HEK293 (cell line): Measurements from ENCODE around the gene KIRREL3.

ENCODE experiments used
- CTCF ChIA-PET: fragments of 350-600 bp; formaldehyde crosslinking; extraction: SDS; loops from one replicate; lab custom pipeline; 2021; ENCODE audit warnings: antibody characterized with exemption; lab: Yijun Ruan, JAX
- POLR2A ChIA-PET: fragments of 300-600 bp; formaldehyde crosslinking; extraction: SDS; loops from one replicate; lab custom pipeline; 2020; ENCODE audit warnings: antibody characterized with exemption, inconsistent platforms; lab: Yijun Ruan, JAX
- H3K27ac ChIP-seq: fragments of 200-500 bp; sonication (Bioruptor generic); 2 replicates; pipeline ENCODE4 v1.5.1; 2014; ENCODE audit warnings: low read depth, low read length, control low read depth, inconsistent platforms; ENCODE audit errors: extremely low read depth
- H3K36me3 ChIP-seq, 2 experiments: fragments of 200-500 bp in 1 of 2; sonication (Bioruptor generic) in 1 of 2; 1 replicate in 1 of 2; 2 replicates in 1 of 2; pipeline ENCODE4 v1.5.1; 2014 to 2017; ENCODE audit warnings: inconsistent platforms in 2 of 2, low read length in 2 of 2; ENCODE audit not compliant: control insufficient read depth in 2 of 2, insufficient read depth in 1 of 2
- H3K4me1 ChIP-seq: fragments of 200-500 bp; sonication (Bioruptor generic); 2 replicates; pipeline ENCODE4 v1.5.1; 2014; ENCODE audit warnings: mild to moderate bottlenecking, low read length, inconsistent platforms; ENCODE audit not compliant: control insufficient read depth, insufficient read depth
- H3K4me3 ChIP-seq: 2 replicates; pipeline ENCODE4 v1.5.1; 2011; ENCODE audit warnings: low read depth, mild to moderate bottlenecking, control low read depth, low read length, moderate library complexity
- H3K9me3 ChIP-seq: fragments of 200-500 bp; sonication (Bioruptor generic); 2 replicates; pipeline ENCODE4 v1.5.1; 2014; ENCODE audit warnings: low read depth, low read length, inconsistent platforms; ENCODE audit not compliant: control insufficient read depth, insufficient read depth
- KLF10 ChIP-seq: fragments of 450-650 bp; IDR thresholded peaks from 2 replicates; pipeline ENCODE4 v1.5.1; 2018; ENCODE audit warnings: missing biosample characterization, mild to moderate bottlenecking, missing genetic modification characterization
- PRDM1 ChIP-seq: fragments of 450-650 bp; formaldehyde crosslinking; IDR thresholded peaks from 2 replicates; pipeline ENCODE4; 2016; ENCODE audit warnings: missing biosample characterization, missing genetic modification characterization
- SP7 ChIP-seq: fragments of 450-650 bp; formaldehyde crosslinking; IDR thresholded peaks from 2 replicates; pipeline ENCODE4 v1.5.1; 2016; ENCODE audit warnings: missing biosample characterization, missing genetic modification characterization
- TRIM28 ChIP-seq: IDR thresholded peaks from 2 replicates; pipeline ENCODE4 v1.6.1; 2011; ENCODE audit warnings: low read length, control low read depth, borderline replicate concordance
- TSHZ1 ChIP-seq: fragments of 450-650 bp; formaldehyde crosslinking; IDR thresholded peaks from 2 replicates; pipeline ENCODE4 v1.5.1; 2016; ENCODE audit warnings: missing biosample characterization, missing genetic modification characterization, borderline replicate concordance
- YY1 ChIP-seq: fragments of 450-650 bp; formaldehyde crosslinking; IDR thresholded peaks from 2 replicates; pipeline ENCODE4 v1.5.1; 2018; ENCODE audit warnings: missing biosample characterization, missing genetic modification characterization
- ZBTB26 ChIP-seq: fragments of 450-650 bp; formaldehyde crosslinking; optimal IDR thresholded peaks from 2 replicates; pipeline ENCODE3; 2016; ENCODE audit warnings: missing biosample characterization, mild to moderate bottlenecking, missing genetic modification characterization
- ZFP37 ChIP-seq: fragments of 450-650 bp; formaldehyde crosslinking; IDR thresholded peaks from 2 replicates; pipeline ENCODE4 v1.5.1; 2016; ENCODE audit warnings: missing biosample characterization, missing genetic modification characterization
- ZNF10 ChIP-seq: fragments of 450-650 bp; formaldehyde crosslinking; IDR thresholded peaks from 2 replicates; pipeline ENCODE4 v1.5.1; 2017; ENCODE audit warnings: missing biosample characterization, missing genetic modification characterization
- ZNF157 ChIP-seq: fragments of 450-650 bp; formaldehyde crosslinking; IDR thresholded peaks from 2 replicates; pipeline ENCODE4 v1.5.1; 2016; ENCODE audit warnings: missing biosample characterization, missing genetic modification characterization
- ZNF223 ChIP-seq: fragments of 450-650 bp; formaldehyde crosslinking; IDR thresholded peaks from 2 replicates; pipeline ENCODE4 v1.5.1; 2016; ENCODE audit warnings: missing biosample characterization, missing genetic modification characterization
- ZNF274 ChIP-seq, 2 experiments: fragments of 200-500 bp in 1 of 2; fragments of 450-650 bp in 1 of 2; sonication (Bioruptor generic) in 1 of 2; formaldehyde crosslinking in 1 of 2; IDR thresholded peaks; 2 replicates each; pipeline versions ENCODE4 v1.5.1 to v1.6.1; 2014 to 2016; ENCODE audit warnings: borderline replicate concordance in 1 of 2, inconsistent platforms in 1 of 2, low read length in 1 of 2, missing biosample characterization in 1 of 2, missing genetic modification characterization in 1 of 2
- ZNF292 ChIP-seq: fragments of 450-650 bp; formaldehyde crosslinking; IDR thresholded peaks from 2 replicates; pipeline ENCODE4 v1.5.1; 2016; ENCODE audit warnings: low read depth, missing biosample characterization, missing genetic modification characterization, borderline replicate concordance
- ZNF302 ChIP-seq: fragments of 450-650 bp; formaldehyde crosslinking; IDR thresholded peaks from 2 replicates; pipeline ENCODE4 v1.5.1; 2016; ENCODE audit warnings: missing biosample characterization, missing genetic modification characterization, low read depth
- ZNF48 ChIP-seq: fragments of 450-650 bp; formaldehyde crosslinking; IDR thresholded peaks from 2 replicates; pipeline ENCODE4 v1.5.1; 2016; ENCODE audit warnings: missing biosample characterization, missing genetic modification characterization
- ZNF521 ChIP-seq: fragments of 450-650 bp; formaldehyde crosslinking; IDR thresholded peaks from 2 replicates; pipeline ENCODE4 v1.5.1; 2017; ENCODE audit warnings: missing biosample characterization, mild to moderate bottlenecking, missing genetic modification characterization
- ZNF549 ChIP-seq: fragments of 450-650 bp; IDR thresholded peaks from 2 replicates; pipeline ENCODE4 v1.5.1; 2018; ENCODE audit warnings: missing biosample characterization, missing genetic modification characterization, mild to moderate bottlenecking, inconsistent platforms, moderate library complexity
- ZNF555 ChIP-seq: fragments of 450-650 bp; formaldehyde crosslinking; conservative IDR thresholded peaks from 2 replicates; pipeline ENCODE4 v1.5.1; 2017; ENCODE audit warnings: missing biosample characterization, mild to moderate bottlenecking, missing genetic modification characterization, inconsistent platforms
- ZNF560 ChIP-seq: fragments of 450-650 bp; formaldehyde crosslinking; IDR thresholded peaks from 2 replicates; pipeline ENCODE4 v1.5.1; 2017; ENCODE audit warnings: missing biosample characterization, missing genetic modification characterization, borderline replicate concordance
- ZNF645 ChIP-seq: fragments of 450-650 bp; formaldehyde crosslinking; IDR thresholded peaks from 2 replicates; pipeline ENCODE4; 2016; ENCODE audit warnings: missing biosample characterization, missing genetic modification characterization
- ZNF654 ChIP-seq: fragments of 450-650 bp; formaldehyde crosslinking; IDR thresholded peaks from 2 replicates; pipeline ENCODE4 v1.5.1; 2016; ENCODE audit warnings: low read depth, missing biosample characterization, missing genetic modification characterization
- ZNF777 ChIP-seq: fragments of 450-650 bp; formaldehyde crosslinking; IDR thresholded peaks from 2 replicates; pipeline ENCODE4 v1.5.1; 2017; ENCODE audit warnings: missing biosample characterization, missing genetic modification characterization, borderline replicate concordance
- ZSCAN4 ChIP-seq: fragments of 450-650 bp; formaldehyde crosslinking; IDR thresholded peaks from 2 replicates; pipeline ENCODE4 v1.5.1; 2017; ENCODE audit warnings: missing biosample characterization, missing genetic modification characterization

KIRREL3 gene

GRCh38 chr11:126542334-126543015, 458.1 kb downstream of the KIRREL3 start:
- TF ChIP-seq ZNF157 (no peak), ZNF274 (IDR thresholded peaks at IDR 0.05; ENCODE audit: low read length) (no peak), ZNF274 (tag by site-specific recombination; IDR thresholded peaks at IDR 0.05; ENCODE audit: borderline replicate concordance) (no peak), ZNF777 (tag by site-specific recombination) (no peak), KLF10 (tag by site-specific recombination) (no peak)
- TF ChIP-seq, all 188 proteins: peak for 0
- Histone ChIP-seq H3K27ac (no peak overlapping the region), H3K4me3 (no peak overlapping the region), H3K36me3 (no peaks in the 10 kb centered on the region), H3K9me3 (no peaks in the 10 kb centered on the region), H3K4me1 (no peaks in the 10 kb centered on the region)
- ChIA-PET CTCF (no interaction called here), POLR2A (no interaction called here)

- TF ChIP-seq ZNF292 (tag by site-specific recombination) (no peak), ZNF549 (tag by site-specific recombination) (no peak), ZSCAN4 (tag by site-specific recombination) (no peak), ZNF48 (tag by site-specific recombination) (no peak), PRDM1 (tag by site-specific recombination) (no peak), YY1 (tag by site-specific recombination) (no peak), TRIM28 (no peak), ZNF555 (no peak), ZNF302 (no peak), ZNF521 (tag by site-specific recombination) (no peak), ZNF10 (no peak)
- H3K4me1 ChIP-seq, result no peaks in the 10 kb centered on the region
- no peaks in the 10 kb centered on the region for H3K36me3 ChIP-seq
- no peak overlapping the region for H3K4me3 ChIP-seq
- ChIA-PET POLR2A (no interaction called here), CTCF (interaction anchor here (1.0 to 1.2 kb wide), 2 partner anchors 57 to 452 kb away, joined by 3 read pairs; no protein-coding TSS in a partner anchor)
- H3K9me3 ChIP-seq, result no peaks in the 10 kb centered on the region
- H3K27ac ChIP-seq, result no peak overlapping the region
These were observed 462.5 kb downstream of the KIRREL3 start for GRCh38 chr11:126538071-126538470.

GRCh38 chr11:126537492-126537891, 463.1 kb downstream of the KIRREL3 start:
- CTCF ChIA-PET, result interaction anchor here (1.0 kb wide), 1 partner anchor 453 kb away, joined by 3 read pairs; no protein-coding TSS in a partner anchor
- H3K4me1 ChIP-seq, result no peaks in the 10 kb centered on the region
- no peak overlapping the region for H3K4me3 ChIP-seq
- no peak overlapping the region for H3K27ac ChIP-seq
- POLR2A ChIA-PET, result no interaction called here
- no peaks in the 10 kb centered on the region for H3K36me3 ChIP-seq
- H3K9me3 ChIP-seq, result no peaks in the 10 kb centered on the region
- TF ChIP-seq ZBTB26 (tag by site-specific recombination) (no peak), ZNF560 (no peak), TSHZ1 (tag by site-specific recombination) (no peak), ZNF223 (tag by site-specific recombination) (no peak), ZNF654 (no peak), ZNF645 (no peak), SP7 (tag by site-specific recombination) (no peak), ZFP37 (tag by site-specific recombination) (no peak), ZNF549 (tag by site-specific recombination) (no peak)
